Colonic mucosa (tissue), 4 donors: Measurements from ENCODE around the gene GFM2. TPM values are rescaled to one million over a fixed set of nuclear protein-coding genes. Genes with fewer than 3 reads are reported as not detected.

ENCODE experiments used
- DNase-seq: peaks from one replicate; pipeline ENCODE4 v3.0.0-alpha.2; 2020
- H3K27ac ChIP-seq: fragments of 200-600 bp; one replicate; pipeline ENCODE4 v1.8.0; 2021
- H3K27me3 ChIP-seq: fragments of 200-600 bp; one replicate; pipeline ENCODE4 v1.8.0; 2021
- H3K36me3 ChIP-seq: fragments of 200-600 bp; one replicate; pipeline ENCODE4 v1.8.0; 2021
- H3K4me1 ChIP-seq: fragments of 200-600 bp; one replicate; pipeline ENCODE4 v1.8.0; 2021; ENCODE audit warnings: mild to moderate bottlenecking
- H3K4me3 ChIP-seq: fragments of 200-600 bp; one replicate; pipeline ENCODE4 v1.8.0; 2021
- H3K9ac ChIP-seq, 2 donors: one replicate each; pipeline ENCODE4 v1.7.0; 2013; ENCODE audit warnings: control low read depth in 2 of 2, low read depth in 2 of 2, low read length in 2 of 2
- H3K9me3 ChIP-seq: fragments of 200-600 bp; one replicate; pipeline ENCODE4 v1.8.0; 2021
- intact Hi-C: fragments of 100-400 bp; cut with DNase I; formaldehyde crosslinking; loops from one replicate; pipeline ENCODE4 v1.14.1; 2022
- total RNA-seq, 2 donors: library from RNA; stranded (reverse); fragmentation: NEBNext Ultra II Directional in 1 of 2; extraction: Animal tissue kit (Norgen Biotek cat#: 25700) in 1 of 2; gene quantifications; one replicate each; pipeline ENCODE4 v1.2.1, GENCODE V29; 2021
- TF ChIP-seq, protein P1 (sequence below): fragments of 200-600 bp; IDR thresholded peaks from one replicate; pipeline ENCODE4 v1.8.0; 2022; ENCODE audit warnings: antibody characterized with exemption, mild to moderate bottlenecking
- donor health status: healthy.
- donor health status: DM: no; HTN: no; CAD: no.
- donor health status: DM: no; HTN: no; CAD: no.

Gene GFM2, protein sequence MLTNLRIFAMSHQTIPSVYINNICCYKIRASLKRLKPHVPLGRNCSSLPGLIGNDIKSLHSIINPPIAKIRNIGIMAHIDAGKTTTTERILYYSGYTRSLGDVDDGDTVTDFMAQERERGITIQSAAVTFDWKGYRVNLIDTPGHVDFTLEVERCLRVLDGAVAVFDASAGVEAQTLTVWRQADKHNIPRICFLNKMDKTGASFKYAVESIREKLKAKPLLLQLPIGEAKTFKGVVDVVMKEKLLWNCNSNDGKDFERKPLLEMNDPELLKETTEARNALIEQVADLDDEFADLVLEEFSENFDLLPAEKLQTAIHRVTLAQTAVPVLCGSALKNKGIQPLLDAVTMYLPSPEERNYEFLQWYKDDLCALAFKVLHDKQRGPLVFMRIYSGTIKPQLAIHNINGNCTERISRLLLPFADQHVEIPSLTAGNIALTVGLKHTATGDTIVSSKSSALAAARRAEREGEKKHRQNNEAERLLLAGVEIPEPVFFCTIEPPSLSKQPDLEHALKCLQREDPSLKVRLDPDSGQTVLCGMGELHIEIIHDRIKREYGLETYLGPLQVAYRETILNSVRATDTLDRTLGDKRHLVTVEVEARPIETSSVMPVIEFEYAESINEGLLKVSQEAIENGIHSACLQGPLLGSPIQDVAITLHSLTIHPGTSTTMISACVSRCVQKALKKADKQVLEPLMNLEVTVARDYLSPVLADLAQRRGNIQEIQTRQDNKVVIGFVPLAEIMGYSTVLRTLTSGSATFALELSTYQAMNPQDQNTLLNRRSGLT
- total RNA-seq, result 10 to 100 TPM; 24.1 to 31.4 TPM

DNA sequence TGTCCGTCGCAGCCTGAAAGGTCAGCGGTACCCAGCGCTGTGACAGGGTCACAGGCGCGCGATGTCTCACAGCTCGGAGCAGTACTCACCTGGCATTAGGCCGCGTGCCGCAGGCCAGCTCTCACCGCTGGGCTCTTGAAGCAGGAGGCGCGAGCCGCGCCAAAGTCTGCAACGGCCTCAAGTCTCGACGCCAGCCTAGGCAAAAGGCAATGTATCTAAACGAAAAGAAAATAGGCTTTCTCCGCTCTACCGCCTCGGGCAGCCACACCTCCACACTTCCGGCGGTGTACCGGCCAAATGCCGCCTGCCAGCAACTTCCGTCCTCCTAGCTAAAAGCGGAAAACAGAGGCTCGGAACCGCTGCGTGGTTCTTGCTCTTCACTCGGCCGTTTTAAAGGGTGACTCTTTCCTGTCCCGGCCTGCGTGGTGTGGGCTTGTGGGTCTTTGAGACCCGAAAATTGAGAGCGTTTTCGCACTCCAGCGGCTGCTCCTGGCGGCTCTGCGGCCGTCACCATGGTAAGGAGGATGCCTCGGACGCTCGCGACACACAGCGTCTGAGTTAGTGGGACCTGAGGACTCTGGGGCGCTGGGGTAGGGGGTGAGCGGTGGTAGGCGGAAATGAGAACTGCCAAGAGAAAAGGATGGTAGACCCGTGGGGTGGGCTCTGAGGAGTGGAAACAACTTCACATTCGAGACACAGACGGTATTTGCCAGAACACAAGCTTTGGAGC is at the start of gene GFM2, which contains the start of gene NSA2:
Gene GFM2, minus strand, starts transcription at position 269 of the 730 bp plus-strand sequence. CDS start 3,375 bp downstream, outside the sequence.
Gene NSA2, plus strand, starts transcription at position 401 of the 730 bp plus-strand sequence. Its CDS starts 112 bp downstream, at position 513.
- TF ChIP-seq, protein P1, sequence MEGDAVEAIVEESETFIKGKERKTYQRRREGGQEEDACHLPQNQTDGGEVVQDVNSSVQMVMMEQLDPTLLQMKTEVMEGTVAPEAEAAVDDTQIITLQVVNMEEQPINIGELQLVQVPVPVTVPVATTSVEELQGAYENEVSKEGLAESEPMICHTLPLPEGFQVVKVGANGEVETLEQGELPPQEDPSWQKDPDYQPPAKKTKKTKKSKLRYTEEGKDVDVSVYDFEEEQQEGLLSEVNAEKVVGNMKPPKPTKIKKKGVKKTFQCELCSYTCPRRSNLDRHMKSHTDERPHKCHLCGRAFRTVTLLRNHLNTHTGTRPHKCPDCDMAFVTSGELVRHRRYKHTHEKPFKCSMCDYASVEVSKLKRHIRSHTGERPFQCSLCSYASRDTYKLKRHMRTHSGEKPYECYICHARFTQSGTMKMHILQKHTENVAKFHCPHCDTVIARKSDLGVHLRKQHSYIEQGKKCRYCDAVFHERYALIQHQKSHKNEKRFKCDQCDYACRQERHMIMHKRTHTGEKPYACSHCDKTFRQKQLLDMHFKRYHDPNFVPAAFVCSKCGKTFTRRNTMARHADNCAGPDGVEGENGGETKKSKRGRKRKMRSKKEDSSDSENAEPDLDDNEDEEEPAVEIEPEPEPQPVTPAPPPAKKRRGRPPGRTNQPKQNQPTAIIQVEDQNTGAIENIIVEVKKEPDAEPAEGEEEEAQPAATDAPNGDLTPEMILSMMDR, result no peak
- intact Hi-C loops, result loop anchor here (5.0 to 10.0 kb wide), 2 partner anchors 72 to 570 kb away; partner anchors contain the start of gene HMGCR
- Histone ChIP-seq H3K36me3 (no peaks in the 10 kb centered on the region), H3K27ac (peak within 1 kb of the TSS; percentile 68), H3K4me1 (peaks cover 16% of the 10 kb centered on the region), H3K9me3 (no peaks in the 10 kb centered on the region), H3K4me3 (peak within 1 kb of the TSS; percentile 96), H3K27me3 (no peaks in the 10 kb centered on the region), H3K9ac (peak within 1 kb of the TSS; percentile 92 to 97)
- DNase-seq, result peak; percentile 95

DNA sequence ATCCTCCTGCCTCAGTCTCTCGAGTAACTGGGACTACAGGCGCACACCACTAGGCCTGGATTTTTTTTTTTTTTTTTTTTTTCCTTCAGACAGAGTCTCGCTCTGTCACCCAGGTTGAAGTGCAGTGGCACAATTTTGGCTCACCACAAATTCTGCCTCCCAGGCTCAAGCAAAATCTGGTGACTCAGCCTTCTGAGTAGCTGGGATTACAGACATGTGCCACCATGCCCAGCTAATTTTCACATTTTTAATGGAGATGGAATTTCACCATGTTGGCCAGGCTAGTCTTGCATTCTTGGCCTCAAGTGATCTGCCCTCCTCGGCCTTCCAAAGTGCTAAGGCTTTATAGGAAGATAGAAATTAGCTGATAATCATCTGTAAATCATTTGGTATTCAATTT is 44.0 kb upstream of the GFM2 start:
- TF ChIP-seq, protein P1, result no peak
- Histone ChIP-seq H3K27me3 (no peaks in the 10 kb centered on the region), H3K9ac (no peak overlapping the region), H3K4me1 (no peaks in the 10 kb centered on the region), H3K27ac (no peak overlapping the region), H3K9me3 (no peaks in the 10 kb centered on the region), H3K4me3 (no peak overlapping the region), H3K36me3 (no peaks in the 10 kb centered on the region)
- no peak for DNase-seq
- intact Hi-C loops, result no loop called here

DNA sequence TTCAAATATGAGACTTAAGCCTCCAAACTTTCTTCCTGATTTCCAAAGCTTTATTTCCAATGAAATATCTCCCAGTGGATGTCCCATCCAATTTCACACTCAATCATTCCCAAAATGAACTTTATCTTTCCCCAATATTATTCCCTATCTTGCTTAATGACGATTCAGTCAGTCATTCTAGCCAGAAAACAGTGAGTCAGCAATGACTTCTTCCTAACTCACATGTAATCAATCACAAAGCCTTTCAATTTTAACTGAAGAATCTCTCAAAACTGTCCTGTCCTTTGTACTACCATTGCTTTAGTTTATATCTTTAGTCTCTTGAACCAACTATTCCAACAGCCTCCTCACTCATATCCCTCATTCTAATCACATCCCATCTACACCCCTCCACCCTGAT is 35.0 kb upstream of the GFM2 start:
- TF ChIP-seq, protein P1, result no peak
- DNase-seq, result no peak
- Histone ChIP-seq H3K9me3 (no peaks in the 10 kb centered on the region), H3K4me1 (no peaks in the 10 kb centered on the region), H3K27ac (no peak overlapping the region), H3K27me3 (no peaks in the 10 kb centered on the region), H3K36me3 (no peaks in the 10 kb centered on the region), H3K4me3 (no peak overlapping the region), H3K9ac (no peak overlapping the region)
- intact Hi-C loops, result no loop called here

GRCh38 chr5:74801197-74801596 is 34.3 kb upstream of the GFM2 start:
- Histone ChIP-seq H3K27ac (no peak overlapping the region), H3K27me3 (no peaks in the 10 kb centered on the region), H3K9ac (no peak overlapping the region), H3K4me1 (no peaks in the 10 kb centered on the region), H3K36me3 (no peaks in the 10 kb centered on the region), H3K9me3 (no peaks in the 10 kb centered on the region), H3K4me3 (no peak overlapping the region)
- TF ChIP-seq, protein P1, result no peak
- intact Hi-C loops, result no loop called here
- no peak for DNase-seq
